SK-N-SH treated with all-trans-retinoic acid at 6 μM for 48 hours (cell line): ENCODE measurements around the gene KRTAP5-6.

Experiments used
- CREB5 ChIP-seq: fragments of 250-450 bp; sonication (Bioruptor Pico); IDR thresholded peaks from 2 replicates; pipeline ENCODE4 v1.5.1; 2020; ENCODE audit warnings: low read depth, mild to moderate bottlenecking, moderate library complexity
- CSRNP3 ChIP-seq: fragments of 250-450 bp; sonication (Bioruptor Pico); IDR thresholded peaks from 2 replicates; pipeline ENCODE4 v1.5.1; 2021; ENCODE audit warnings: mild to moderate bottlenecking, moderate library complexity
- ESRRG ChIP-seq: fragments of 250-450 bp; sonication (Bioruptor Pico); IDR thresholded peaks from 2 replicates; pipeline ENCODE4 v1.6.1; 2021; ENCODE audit warnings: mild to moderate bottlenecking
- ISL1 ChIP-seq: fragments of 250-450 bp; sonication (Bioruptor Pico); IDR thresholded peaks from 2 replicates; pipeline ENCODE4 v2.1.2; 2022; ENCODE audit warnings: mild to moderate bottlenecking, moderate library complexity
- PPARA ChIP-seq: fragments of 250-450 bp; sonication (Bioruptor Pico); IDR thresholded peaks from 2 replicates; pipeline ENCODE4 v1.5.0; 2020; ENCODE audit warnings: mild to moderate bottlenecking, borderline replicate concordance
- RARB ChIP-seq: fragments of 250-450 bp; sonication (Bioruptor Pico); IDR thresholded peaks from 2 replicates; pipeline ENCODE4 v1.8.0; 2021; ENCODE audit warnings: mild to moderate bottlenecking, moderate library complexity
- ZC3H10 ChIP-seq: fragments of 250-450 bp; sonication (Bioruptor Pico); IDR thresholded peaks from 2 replicates; pipeline ENCODE4 v1.5.1; 2021; ENCODE audit warnings: mild to moderate bottlenecking, moderate library complexity
- ZFP3 ChIP-seq: fragments of 250-450 bp; sonication (Bioruptor Pico); IDR thresholded peaks from 2 replicates; pipeline ENCODE4 v1.5.0; 2020; ENCODE audit warnings: mild to moderate bottlenecking, moderate library complexity
- ZNF565 ChIP-seq: fragments of 450-650 bp; formaldehyde crosslinking; conservative IDR thresholded peaks from 2 replicates; pipeline ENCODE4 v1.5.0; 2020; ENCODE audit warnings: low read depth, mild to moderate bottlenecking, moderate library complexity
- ZNF70 ChIP-seq: fragments of 450-650 bp; formaldehyde crosslinking; IDR thresholded peaks from 2 replicates; pipeline ENCODE4 v1.5.0; 2020; ENCODE audit warnings: mild to moderate bottlenecking, moderate library complexity
- TF ChIP-seq, protein P1 (sequence below): fragments of 250-450 bp; sonication (Bioruptor Pico); IDR thresholded peaks from 2 replicates; pipeline ENCODE4 v1.8.0; 2020; ENCODE audit warnings: mild to moderate bottlenecking, moderate library complexity, borderline replicate concordance

GRCh38 chr11:1741741-1742140, 44.7 kb downstream of the KRTAP5-6 start:
- TF ChIP-seq ZFP3 (CRISPR knock-in tag): no peak
- no peak for TF ChIP-seq CSRNP3 (CRISPR knock-in tag)
- no peak for TF ChIP-seq PPARA (CRISPR knock-in tag)
- no peak for TF ChIP-seq ZNF565 (CRISPR knock-in tag)
- no peak for TF ChIP-seq ESRRG
- no peak for TF ChIP-seq RARB (CRISPR knock-in tag)
- no peak for TF ChIP-seq ISL1
- TF ChIP-seq CREB5: no peak
- TF ChIP-seq ZNF70: no peak
- TF ChIP-seq ZC3H10 (CRISPR knock-in tag): no peak
- TF ChIP-seq, protein P1, sequence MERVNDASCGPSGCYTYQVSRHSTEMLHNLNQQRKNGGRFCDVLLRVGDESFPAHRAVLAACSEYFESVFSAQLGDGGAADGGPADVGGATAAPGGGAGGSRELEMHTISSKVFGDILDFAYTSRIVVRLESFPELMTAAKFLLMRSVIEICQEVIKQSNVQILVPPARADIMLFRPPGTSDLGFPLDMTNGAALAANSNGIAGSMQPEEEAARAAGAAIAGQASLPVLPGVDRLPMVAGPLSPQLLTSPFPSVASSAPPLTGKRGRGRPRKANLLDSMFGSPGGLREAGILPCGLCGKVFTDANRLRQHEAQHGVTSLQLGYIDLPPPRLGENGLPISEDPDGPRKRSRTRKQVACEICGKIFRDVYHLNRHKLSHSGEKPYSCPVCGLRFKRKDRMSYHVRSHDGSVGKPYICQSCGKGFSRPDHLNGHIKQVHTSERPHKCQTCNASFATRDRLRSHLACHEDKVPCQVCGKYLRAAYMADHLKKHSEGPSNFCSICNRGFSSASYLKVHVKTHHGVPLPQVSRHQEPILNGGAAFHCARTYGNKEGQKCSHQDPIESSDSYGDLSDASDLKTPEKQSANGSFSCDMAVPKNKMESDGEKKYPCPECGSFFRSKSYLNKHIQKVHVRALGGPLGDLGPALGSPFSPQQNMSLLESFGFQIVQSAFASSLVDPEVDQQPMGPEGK: no peak
